HCT116 (cell line): ENCODE results near the gene PCDHA9. TPM values are rescaled to one million over a fixed set of nuclear protein-coding genes. Genes with fewer than 3 reads are reported as not detected.
A peak's percentile ranks its signal among the peaks of the same experiment; 100 is the strongest.

Source experiments
- ATAC-seq: fragments of 200-7000 bp; cut with Tn5 transposase; 2 replicates; pipeline ENCODE4 v1.9.1; 2020; ENCODE audit warnings: mild to moderate bottlenecking, moderate library complexity
- BruUV-seq: library from RNA; stranded (reverse); fragments of 400-500 nt; replicated peaks from 2 replicates; lab custom pipeline; 2021; lab: Mats Ljungman, UMichigan
- CTCF ChIA-PET: fragments of 300-600 bp; sonication (Branson Sonifier 250); formaldehyde crosslinking; loops from one replicate; lab custom pipeline; 2021; ENCODE audit warnings: antibody characterized with exemption; lab: Charles Lee
- POLR2A ChIA-PET: fragments of 300-600, 350-600 bp; sonication (Branson Sonifier 250); formaldehyde crosslinking; loops from one replicate; lab custom pipeline; 2021; ENCODE audit warnings: antibody characterized with exemption; lab: Charles Lee
- RAD21 ChIA-PET, 2 experiments: fragments of 300-600 bp; sonication (Branson Sonifier 250); formaldehyde crosslinking; loops; one replicate each; lab custom pipeline; 2023; ENCODE audit warnings: low total read pairs in 2 of 2; ENCODE audit not compliant: uncharacterized antibody in 2 of 2, unreplicated experiment in 2 of 2, low non-redundant PET in 1 of 2; lab: Charles Lee
- DNase-seq: peaks from one replicate; pipeline ENCODE4 v3.0.0-alpha.2; 2010; ENCODE audit warnings: low read depth, low spot score
- H2AFZ ChIP-seq: fragments of 200-600 bp; shearing (Covaris generic), sonication (generic); 2 replicates; pipeline ENCODE4 v1.6.1; 2017; ENCODE audit warnings: low read depth, mixed run types, mixed read lengths, antibody characterized with exemption, low read length; ENCODE audit not compliant: poor library complexity, severe bottlenecking
- H3K27ac ChIP-seq: 2 replicates; pipeline ENCODE4 v1.5.1; 2012; ENCODE audit warnings: low read depth, low read length
- H3K27me3 ChIP-seq: fragments of 200-600 bp; sonication (generic); 2 replicates; pipeline ENCODE4 v1.6.1; 2016; ENCODE audit warnings: mixed run types, low read length, mixed read lengths; ENCODE audit not compliant: insufficient read depth
- H3K36me3 ChIP-seq, 2 experiments: fragments of 200-500 bp in 1 of 2; fragments of 200-600 bp in 1 of 2; sonication (Bioruptor generic) in 1 of 2; sonication (generic) in 1 of 2; 2 replicates each; pipeline versions ENCODE4 v1.5.1 to v1.6.1; 2014 to 2016; ENCODE audit warnings: low read length in 2 of 2, inconsistent platforms in 1 of 2, mixed read lengths in 1 of 2, mixed run types in 1 of 2; ENCODE audit not compliant: insufficient read depth in 2 of 2, control insufficient read depth in 1 of 2
- H3K4me1 ChIP-seq, 2 experiments: fragments of 200-600 bp in 1 of 2; sonication (generic) in 1 of 2; 2 replicates each; pipeline versions ENCODE4 v1.5.1 to v1.6.1; 2012 to 2017; ENCODE audit warnings: low read length in 2 of 2, inconsistent platforms in 1 of 2, mild to moderate bottlenecking in 1 of 2, mixed read lengths in 1 of 2, mixed run types in 1 of 2, moderate library complexity in 1 of 2; ENCODE audit not compliant: insufficient read depth in 2 of 2, control insufficient read depth in 1 of 2
- H3K4me2 ChIP-seq: fragments of 200-600 bp; sonication (generic); 2 replicates; pipeline ENCODE4 v1.6.1; 2017; ENCODE audit warnings: mixed run types, low read length, mixed read lengths
- H3K4me3 ChIP-seq, 2 experiments: fragments of 200-600 bp in 1 of 2; sonication (generic) in 1 of 2; replicated peaks in 1 of 2; 2 replicates each; pipeline ENCODE4 v1.5.1; 2011 to 2016; ENCODE audit warnings: low read length in 2 of 2, control low read depth in 1 of 2, low read depth in 1 of 2, mild to moderate bottlenecking in 1 of 2, mixed read lengths in 1 of 2, mixed run types in 1 of 2
- H3K79me2 ChIP-seq: fragments of 200-600 bp; sonication (generic); 2 replicates; pipeline ENCODE4 v1.6.1; 2017; ENCODE audit warnings: mild to moderate bottlenecking, mixed run types, low read length, moderate library complexity, mixed read lengths; ENCODE audit not compliant: insufficient read depth
- H3K9ac ChIP-seq: fragments of 200-600 bp; sonication (generic); 2 replicates; pipeline ENCODE4 v1.6.1; 2016; ENCODE audit warnings: low read length, mixed read lengths
- H3K9me2 ChIP-seq: fragments of 200-600 bp; sonication (generic), shearing (Covaris generic); 2 replicates; pipeline ENCODE4 v1.6.1; 2017; ENCODE audit warnings: mixed run types, mild to moderate bottlenecking, moderate library complexity; ENCODE audit not compliant: insufficient read depth
- H3K9me3 ChIP-seq, 2 experiments: fragments of 200-500 bp in 1 of 2; fragments of 200-600 bp in 1 of 2; sonication (Bioruptor generic) in 1 of 2; sonication (generic) in 1 of 2; 2 replicates each; pipeline ENCODE4 v1.6.1; 2014 to 2017; ENCODE audit warnings: low read length in 2 of 2, mixed read lengths in 2 of 2, inconsistent platforms in 1 of 2, low read depth in 1 of 2, mild to moderate bottlenecking in 1 of 2, mixed run types in 1 of 2, moderate library complexity in 1 of 2; ENCODE audit not compliant: control insufficient read depth in 1 of 2, insufficient read depth in 1 of 2
- H4K20me1 ChIP-seq: fragments of 200-600 bp; sonication (generic), shearing (Covaris generic); 2 replicates; pipeline ENCODE4 v1.6.1; 2017; ENCODE audit warnings: mixed run types, mild to moderate bottlenecking, moderate library complexity; ENCODE audit not compliant: insufficient read depth
- CTCF ChIP-seq, 3 experiments: fragments of 200-600 bp in 1 of 3; sonication (generic) in 1 of 3; IDR thresholded peaks in 2 of 3; conservative IDR thresholded peaks in 1 of 3; 2 replicates each; pipeline ENCODE4 v1.5.1; 2012 to 2017; ENCODE audit warnings: low read depth in 2 of 3, low read length in 2 of 3, antibody characterized with exemption in 1 of 3, borderline replicate concordance in 1 of 3, control low read depth in 1 of 3, mild to moderate bottlenecking in 1 of 3, mixed read lengths in 1 of 3, mixed run types in 1 of 3, moderate library complexity in 1 of 3; ENCODE audit not compliant: insufficient read depth in 1 of 3
- RAD21 ChIP-seq: IDR thresholded peaks from 2 replicates; pipeline ENCODE4 v1.6.1; 2012; ENCODE audit warnings: low read depth, mild to moderate bottlenecking
- intact Hi-C: fragments of 100-400 bp; cut with micrococcal nuclease; formaldehyde crosslinking; loops from 2 replicates; pipeline ENCODE4 v1.10.0; 2022
- total RNA-seq: library from RNA; stranded (reverse); gene quantifications from one replicate; pipeline ENCODE4 v1.2.1, GENCODE V29; 2021; ENCODE audit not compliant: unreplicated experiment
- TF ChIP-seq, protein P1 (sequence below): IDR thresholded peaks from 2 replicates; pipeline ENCODE4 v1.6.1; 2011; ENCODE audit warnings: mild to moderate bottlenecking, low read length, moderate library complexity; ENCODE audit not compliant: insufficient replicate concordance; ENCODE audit errors: extremely low read depth

Gene PCDHA9
- total RNA-seq, 1 experiment from 2014 or later: not detected

- BruUV-seq: no TSS peak
- H4K20me1 ChIP-seq: no peaks in the 10 kb centered on the region
- no peak within 1 kb of the TSS for H3K27ac ChIP-seq
- no peaks in the 10 kb centered on the region for H3K4me1 ChIP-seq
- H3K27me3 ChIP-seq: no peaks in the 10 kb centered on the region
- no peak within 1 kb of the TSS for H3K9ac ChIP-seq
- TF ChIP-seq RAD21: 0 out of 2 replicates have a peak, but pooled peaks have one; percentile 11
- TF ChIP-seq, protein P1, sequence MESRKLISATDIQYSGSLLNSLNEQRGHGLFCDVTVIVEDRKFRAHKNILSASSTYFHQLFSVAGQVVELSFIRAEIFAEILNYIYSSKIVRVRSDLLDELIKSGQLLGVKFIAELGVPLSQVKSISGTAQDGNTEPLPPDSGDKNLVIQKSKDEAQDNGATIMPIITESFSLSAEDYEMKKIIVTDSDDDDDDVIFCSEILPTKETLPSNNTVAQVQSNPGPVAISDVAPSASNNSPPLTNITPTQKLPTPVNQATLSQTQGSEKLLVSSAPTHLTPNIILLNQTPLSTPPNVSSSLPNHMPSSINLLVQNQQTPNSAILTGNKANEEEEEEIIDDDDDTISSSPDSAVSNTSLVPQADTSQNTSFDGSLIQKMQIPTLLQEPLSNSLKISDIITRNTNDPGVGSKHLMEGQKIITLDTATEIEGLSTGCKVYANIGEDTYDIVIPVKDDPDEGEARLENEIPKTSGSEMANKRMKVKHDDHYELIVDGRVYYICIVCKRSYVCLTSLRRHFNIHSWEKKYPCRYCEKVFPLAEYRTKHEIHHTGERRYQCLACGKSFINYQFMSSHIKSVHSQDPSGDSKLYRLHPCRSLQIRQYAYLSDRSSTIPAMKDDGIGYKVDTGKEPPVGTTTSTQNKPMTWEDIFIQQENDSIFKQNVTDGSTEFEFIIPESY: no peak
- TF ChIP-seq CTCF (IDR thresholded peaks at IDR 0.05 in 2 of 3, conservative IDR thresholded peaks at IDR 0.05 in 1 of 3; ENCODE audit: borderline replicate concordance in 1 of 3, insufficient read depth in 1 of 3, low read depth in 2 of 3, low read length in 2 of 3): peak in 2 of 3 experiments; percentile 37 to 55; a peak in 3 of 6 replicates
- no peaks in the 10 kb centered on the region; the same call in 1 of the 2 replicates for H3K9me2 ChIP-seq
- ChIA-PET CTCF (interaction anchor here (1.0 kb wide), 1 partner anchor 220 kb away, joined by 3 read pairs; no protein-coding TSS in a partner anchor), RAD21 (no interaction called here), POLR2A (no interaction called here)
- DNase-seq (no peak), ATAC-seq (no peak)
- no peak within 1 kb of the TSS for H3K4me2 ChIP-seq
- H3K79me2 ChIP-seq: no peaks in the 10 kb centered on the region
- H3K4me3 ChIP-seq: no peak within 1 kb of the TSS
- H2AFZ ChIP-seq: no peak within 1 kb of the TSS
- intact Hi-C loops: no loop called here
- no peaks in the 10 kb centered on the region; a peak in 1 of 4 replicates for H3K36me3 ChIP-seq
- no peaks in the 10 kb centered on the region for H3K9me3 ChIP-seq
Measured at GRCh38 chr5:140821375-140822280, 26.6 kb upstream of the PCDHA9 start, which contains the start of gene PCDHA5. Gene PCDHA5, plus strand, starts transcription at chr5:140821613.
